DND-41 (cell line): Measurements from ENCODE around the gene RBFOX2.
"Not testable (repeated sequence)": the region's sequence is repeated elsewhere in the genome, so short reads cannot be mapped to it uniquely, and the experiment has no call there.

ENCODE experiments used
- ATAC-seq: fragments of 200-7000 bp; cut with Tn5 transposase; 3 replicates; pipeline ENCODE4 v1.9.1; 2021; ENCODE audit warnings: low read depth; ENCODE audit not compliant: insufficient read depth
- DNase-seq: peaks from one replicate; pipeline ENCODE4 v3.0.0-alpha.2; 2020
- H2AFZ ChIP-seq: 2 replicates; pipeline ENCODE4 v1.6.0; 2012; ENCODE audit warnings: low read depth, low read length
- H3K27ac ChIP-seq: 2 replicates; pipeline ENCODE4 v1.5.1; 2012; ENCODE audit warnings: low read length, inconsistent platforms
- H3K27me3 ChIP-seq: fragments of 200-600 bp; sonication (generic); 2 replicates; pipeline ENCODE4 v1.6.0; 2012; ENCODE audit warnings: low read length, mild to moderate bottlenecking, inconsistent platforms; ENCODE audit not compliant: insufficient read depth, poor library complexity
- H3K36me3 ChIP-seq: 2 replicates; pipeline ENCODE4 v1.5.1; 2012; ENCODE audit warnings: low read length, inconsistent platforms; ENCODE audit not compliant: insufficient read depth
- H3K4me1 ChIP-seq: 2 replicates; pipeline ENCODE4 v1.5.1; 2012; ENCODE audit warnings: mild to moderate bottlenecking, low read length; ENCODE audit not compliant: insufficient read depth
- H3K4me2 ChIP-seq: 2 replicates; pipeline ENCODE4 v1.6.0; 2012; ENCODE audit warnings: mild to moderate bottlenecking, moderate library complexity, low read length, inconsistent platforms; ENCODE audit not compliant: insufficient read depth
- H3K4me3 ChIP-seq, 2 experiments: fragments of 200-600 bp in 1 of 2; shearing (Covaris generic) in 1 of 2; 2 replicates each; pipeline ENCODE4 v1.5.1; 2012 to 2016; ENCODE audit warnings: inconsistent platforms in 2 of 2, low read length in 2 of 2, mild to moderate bottlenecking in 2 of 2, low read depth in 1 of 2, moderate library complexity in 1 of 2
- H3K79me2 ChIP-seq: 2 replicates; pipeline ENCODE4 v1.6.0; 2012; ENCODE audit warnings: low read length, inconsistent platforms; ENCODE audit not compliant: insufficient read depth
- H3K9ac ChIP-seq: 2 replicates; pipeline ENCODE4 v1.6.0; 2012; ENCODE audit warnings: low read depth, mild to moderate bottlenecking, inconsistent platforms, low read length, moderate library complexity
- H3K9me3 ChIP-seq: 2 replicates; pipeline ENCODE4 v1.5.1; 2012; ENCODE audit warnings: low read length, moderate library complexity, mild to moderate bottlenecking, inconsistent platforms; ENCODE audit not compliant: insufficient read depth, severe bottlenecking
- H4K20me1 ChIP-seq: 2 replicates; pipeline ENCODE4 v1.6.0; 2012; ENCODE audit warnings: low read length; ENCODE audit not compliant: insufficient read depth
- EZH2 ChIP-seq: IDR thresholded peaks from 3 replicates; pipeline ENCODE4 v1.6.1; 2012; ENCODE audit warnings: borderline replicate concordance, low read depth, mild to moderate bottlenecking, moderate library complexity, low read length, inconsistent platforms; ENCODE audit not compliant: severe bottlenecking
- TF ChIP-seq, protein P1 (sequence below): IDR thresholded peaks from 2 replicates; pipeline ENCODE4 v1.5.1; 2012; ENCODE audit warnings: borderline replicate concordance, low read length, moderate library complexity, mild to moderate bottlenecking; ENCODE audit not compliant: poor library complexity, severe bottlenecking; ENCODE audit errors: extremely low read depth

RBFOX2 gene

DNA sequence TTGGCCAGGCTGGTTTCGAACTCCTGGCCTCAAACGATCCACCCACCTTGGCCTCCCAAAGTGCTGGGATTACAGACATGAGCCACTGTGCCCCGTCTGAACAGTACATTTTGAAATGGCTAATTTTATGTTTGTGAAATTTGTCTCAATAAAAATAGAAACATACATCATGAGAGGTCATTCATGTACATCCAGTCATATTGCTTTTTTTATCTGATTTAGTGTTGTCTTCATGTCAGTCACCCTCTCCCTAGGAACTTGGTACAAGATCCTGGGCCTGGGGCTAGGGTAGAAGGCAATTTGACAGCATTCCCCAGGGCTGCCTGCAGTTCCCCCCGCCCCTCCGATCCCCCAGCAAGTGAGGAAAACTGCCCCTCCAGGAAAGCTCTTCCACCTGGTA is 46.6 kb upstream of the RBFOX2 start:
- Histone ChIP-seq H3K36me3 (no peaks in the 10 kb centered on the region), H3K4me1 (no peaks in the 10 kb centered on the region)
- no peak for TF ChIP-seq EZH2

DNA sequence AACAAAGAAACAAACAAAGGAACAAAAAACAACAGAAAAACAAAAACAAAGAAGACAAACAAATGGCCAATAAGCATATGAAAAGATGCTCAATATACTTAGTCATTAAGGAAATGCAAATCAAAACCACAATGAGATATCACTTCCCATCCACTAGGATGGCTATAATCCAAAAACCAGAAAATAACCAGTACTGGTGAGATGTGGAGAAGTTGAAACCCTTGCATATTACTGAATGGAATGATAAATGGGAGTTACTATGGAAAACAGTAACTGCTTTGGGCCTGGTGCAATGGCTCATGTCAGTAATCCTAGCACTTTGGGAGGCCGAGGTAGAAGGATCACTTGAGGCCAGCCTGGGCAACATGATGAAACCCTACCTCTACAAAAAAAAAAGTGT is 44.9 kb upstream of the RBFOX2 start:
- H3K79me2 ChIP-seq: no peaks in the 10 kb centered on the region
- H3K4me2 ChIP-seq: no peak overlapping the region
- no peak overlapping the region for H2AFZ ChIP-seq
- DNase-seq (no peak), ATAC-seq (no peak)
- H3K27ac ChIP-seq: no peak overlapping the region
- no peak for TF ChIP-seq EZH2
- TF ChIP-seq, protein P1, sequence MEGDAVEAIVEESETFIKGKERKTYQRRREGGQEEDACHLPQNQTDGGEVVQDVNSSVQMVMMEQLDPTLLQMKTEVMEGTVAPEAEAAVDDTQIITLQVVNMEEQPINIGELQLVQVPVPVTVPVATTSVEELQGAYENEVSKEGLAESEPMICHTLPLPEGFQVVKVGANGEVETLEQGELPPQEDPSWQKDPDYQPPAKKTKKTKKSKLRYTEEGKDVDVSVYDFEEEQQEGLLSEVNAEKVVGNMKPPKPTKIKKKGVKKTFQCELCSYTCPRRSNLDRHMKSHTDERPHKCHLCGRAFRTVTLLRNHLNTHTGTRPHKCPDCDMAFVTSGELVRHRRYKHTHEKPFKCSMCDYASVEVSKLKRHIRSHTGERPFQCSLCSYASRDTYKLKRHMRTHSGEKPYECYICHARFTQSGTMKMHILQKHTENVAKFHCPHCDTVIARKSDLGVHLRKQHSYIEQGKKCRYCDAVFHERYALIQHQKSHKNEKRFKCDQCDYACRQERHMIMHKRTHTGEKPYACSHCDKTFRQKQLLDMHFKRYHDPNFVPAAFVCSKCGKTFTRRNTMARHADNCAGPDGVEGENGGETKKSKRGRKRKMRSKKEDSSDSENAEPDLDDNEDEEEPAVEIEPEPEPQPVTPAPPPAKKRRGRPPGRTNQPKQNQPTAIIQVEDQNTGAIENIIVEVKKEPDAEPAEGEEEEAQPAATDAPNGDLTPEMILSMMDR: no peak
- no peak overlapping the region for H3K9ac ChIP-seq
- no peaks in the 10 kb centered on the region for H3K9me3 ChIP-seq
- peaks cover 3% of the 10 kb centered on the region for H3K27me3 ChIP-seq
- no peaks in the 10 kb centered on the region for H4K20me1 ChIP-seq
- no peak overlapping the region for H3K4me3 ChIP-seq
- no peaks in the 10 kb centered on the region for H3K36me3 ChIP-seq
- no peaks in the 10 kb centered on the region for H3K4me1 ChIP-seq

More for the DNA sequence above, 46.6 kb upstream of the RBFOX2 start:
- ATAC-seq (no peak), DNase-seq (no peak)
- Histone ChIP-seq H3K4me2 (no peak overlapping the region), H3K27ac (no peak overlapping the region), H3K9ac (no peak overlapping the region), H3K27me3 (peaks cover 3% of the 10 kb centered on the region), H3K9me3 (no peaks in the 10 kb centered on the region), H3K79me2 (no peaks in the 10 kb centered on the region), H4K20me1 (no peaks in the 10 kb centered on the region), H2AFZ (no peak overlapping the region), H3K4me3 (no peak overlapping the region)

DNA sequence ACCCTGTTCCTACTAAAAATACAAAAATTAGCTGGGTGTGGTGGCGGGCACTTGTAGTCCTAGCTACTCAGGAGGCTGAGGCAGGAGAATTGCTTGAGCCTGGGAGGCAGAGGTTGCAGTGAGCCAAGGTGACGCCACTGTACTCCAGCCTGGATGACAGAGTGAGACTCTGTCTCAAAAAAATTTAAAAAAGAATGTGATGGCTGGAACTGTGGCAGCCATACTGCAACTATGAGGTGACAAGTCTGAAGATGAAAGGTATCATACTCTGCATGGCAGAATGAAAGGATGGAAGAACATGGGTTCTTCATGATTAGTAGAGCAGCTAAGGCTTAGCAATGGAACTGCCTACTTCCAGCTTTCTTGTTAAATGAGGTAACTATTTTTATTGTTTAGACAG is 42.0 kb upstream of the RBFOX2 start:
- H3K9me3 ChIP-seq, ATAC-seq, H2AFZ ChIP-seq, H3K36me3 ChIP-seq, H3K27ac ChIP-seq, DNase-seq, H3K27me3 ChIP-seq, H3K4me2 ChIP-seq, H3K4me3 ChIP-seq, H3K79me2 ChIP-seq, H4K20me1 ChIP-seq, H3K4me1 ChIP-seq, H3K9ac ChIP-seq: not testable (repeated sequence)

DNA sequence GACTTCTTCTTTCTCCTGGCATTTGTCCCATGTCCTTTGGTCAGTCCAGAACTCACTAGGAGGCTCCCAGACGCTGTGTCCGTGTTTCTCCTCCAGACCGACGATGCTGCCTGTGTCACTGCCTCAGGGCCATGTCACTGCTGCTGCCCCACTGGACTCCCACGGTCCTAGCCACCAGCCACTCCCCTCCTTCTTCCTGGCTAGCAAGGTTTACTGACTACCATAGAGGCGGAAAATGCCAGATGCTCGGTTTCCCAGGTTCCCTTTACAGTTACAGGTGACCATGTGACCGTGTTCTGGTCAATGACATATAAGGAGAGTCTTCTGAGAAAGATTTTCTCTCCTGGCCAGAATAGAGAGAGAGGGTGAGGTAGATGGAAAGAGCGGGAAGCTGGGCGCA is 40.7 kb upstream of the RBFOX2 start:
- ATAC-seq (no peak), DNase-seq (no peak)
- Histone ChIP-seq H3K9ac (no peak overlapping the region), H3K4me3 (no peak overlapping the region), H3K27me3 (no peaks in the 10 kb centered on the region), H3K36me3 (no peaks in the 10 kb centered on the region), H3K79me2 (no peaks in the 10 kb centered on the region), H3K27ac (no peak overlapping the region), H4K20me1 (no peaks in the 10 kb centered on the region), H3K9me3 (no peaks in the 10 kb centered on the region), H3K4me2 (no peak overlapping the region), H2AFZ (no peak overlapping the region), H3K4me1 (peaks cover 10% of the 10 kb centered on the region)
- TF ChIP-seq, protein P1: no peak
- TF ChIP-seq EZH2: no peak
